ENCODE measurements around the gene DISC1.

- no peak for TF ChIP-seq SIN3A (IDR thresholded peaks at IDR 0.05; ENCODE audit: borderline replicate concordance, insufficient read depth, low read depth, low read length)
- TF ChIP-seq CTCF (IDR thresholded peaks at IDR 0.05), result no peak
Observed at GRCh38 chr1:231714440-231714839, 87.8 kb downstream of the DISC1 start.
